ENCODE measurements around the gene ARL5A. TPM values are rescaled to one million over a fixed set of nuclear protein-coding genes. Genes with fewer than 3 reads are reported as not detected.

The ARL5A gene
- total and polyA plus RNA-seq, 2 of the 4 experiments (the other 2 are of a cell fraction), result 22.3 to 45.5 TPM

DNA sequence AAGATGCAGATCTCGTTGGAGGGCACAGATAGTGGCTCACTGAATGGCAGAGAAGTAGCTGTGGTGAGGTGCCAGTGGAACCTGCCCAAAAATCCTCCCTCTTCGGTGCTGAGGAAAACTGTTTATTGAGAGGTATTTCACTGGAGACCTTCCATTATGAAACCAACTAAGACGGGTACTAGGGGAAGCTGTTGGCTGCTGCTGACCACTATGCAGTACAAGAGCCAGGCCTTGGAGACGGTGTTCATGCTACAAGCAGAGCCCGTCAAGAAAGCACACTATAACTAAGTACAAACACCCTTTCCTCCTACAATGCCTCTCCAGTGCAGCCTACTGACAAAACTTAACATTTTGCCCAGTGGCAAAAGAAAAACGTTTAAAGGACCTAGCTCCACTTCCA, 4.6 kb downstream of the ARL5A start:
- ATAC-seq (ENCODE audit: low read depth) (no peak), DNase-seq (no peak)
- Histone ChIP-seq H4K91ac (ENCODE audit: insufficient read depth, low read depth, low read length) (no peak overlapping the region), H3K4me1 (ENCODE audit: control insufficient read depth, insufficient read depth, low read length) (peaks cover 4% of the 10 kb centered on the region), H3K79me1 (ENCODE audit: low read depth in 1 of 2, low read length in 2 of 2) (peaks cover 10 to 45% of the 10 kb centered on the region in 2 experiments; a peak in 3 of 4 replicates), H2AK9ac (replicated peaks; ENCODE audit: low read depth, low read length, poor library complexity) (no peak overlapping the region), H3K18ac (ENCODE audit: low read depth, low read length) (no peak overlapping the region), H3K14ac (replicated peaks; ENCODE audit: low read depth, low read length) (no peak overlapping the region), H3K27me3 (ENCODE audit: control insufficient read depth, insufficient read depth, low read length) (no peaks in the 10 kb centered on the region), H3K23ac (ENCODE audit: low read depth, low read length) (no peak overlapping the region), H4K8ac (ENCODE audit: low read depth in 2 of 2, low read length in 2 of 2) (no peak overlapping the region), H4K20me1 (ENCODE audit: insufficient read depth, low read length) (peaks cover 36% of the 10 kb centered on the region), H4K5ac (ENCODE audit: low read depth, low read length) (no peak overlapping the region), H2AK5ac (ENCODE audit: low read depth, low read length) (no peak overlapping the region), H2BK120ac (ENCODE audit: low read depth, low read length) (no peak overlapping the region), H3K9ac (ENCODE audit: low read depth, low read length) (no peak overlapping the region), H3K56ac (ENCODE audit: extremely low read depth, insufficient read depth, low read length) (no peak overlapping the region), H3K4ac (ENCODE audit: low read depth, low read length) (no peak overlapping the region), H3K4me3 (ENCODE audit: insufficient read depth, low read depth, low read length) (no peak overlapping the region), H3K4me2 (ENCODE audit: low read depth, low read length) (no peak overlapping the region), H3K9me1 (ENCODE audit: insufficient read depth, low read length) (peaks cover 6% of the 10 kb centered on the region; the same call in 1 of the 2 replicates), H2AFZ (replicated peaks; ENCODE audit: low read length, poor library complexity) (no peak overlapping the region), H2BK20ac (ENCODE audit: low read depth, low read length) (no peak overlapping the region), H3K27ac (ENCODE audit: insufficient read depth, low read length) (no peak overlapping the region), H2BK5ac (ENCODE audit: low read depth, low read length, poor library complexity, severe bottlenecking) (no peak overlapping the region), H2BK15ac (ENCODE audit: low read depth, low read length) (no peak overlapping the region), H3K36me3 (ENCODE audit: control insufficient read depth, insufficient read depth, low read length) (no peaks in the 10 kb centered on the region), H3K9me3 (ENCODE audit: control insufficient read depth, insufficient read depth, low read length) (no peaks in the 10 kb centered on the region)
- in situ Hi-C loops (cut with MboI; ENCODE audit: low sequenced_read_pairs), result no loop called here
- no peak for TF ChIP-seq FOS (IDR thresholded peaks at IDR 0.05; ENCODE audit: low read depth, low read length)
- no peak for TF ChIP-seq SMC3 (IDR thresholded peaks at IDR 0.05; ENCODE audit: low read depth, low read length)
- TF ChIP-seq, protein P1, sequence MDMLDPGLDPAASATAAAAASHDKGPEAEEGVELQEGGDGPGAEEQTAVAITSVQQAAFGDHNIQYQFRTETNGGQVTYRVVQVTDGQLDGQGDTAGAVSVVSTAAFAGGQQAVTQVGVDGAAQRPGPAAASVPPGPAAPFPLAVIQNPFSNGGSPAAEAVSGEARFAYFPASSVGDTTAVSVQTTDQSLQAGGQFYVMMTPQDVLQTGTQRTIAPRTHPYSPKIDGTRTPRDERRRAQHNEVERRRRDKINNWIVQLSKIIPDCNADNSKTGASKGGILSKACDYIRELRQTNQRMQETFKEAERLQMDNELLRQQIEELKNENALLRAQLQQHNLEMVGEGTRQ (IDR thresholded peaks at IDR 0.05; ENCODE audit: low read depth, low read length), result no peak
- TF ChIP-seq MXI1 (IDR thresholded peaks at IDR 0.05; ENCODE audit: borderline replicate concordance, low read depth, low read length), result no peak
- TF ChIP-seq CHD1 (IDR thresholded peaks at IDR 0.05; ENCODE audit: low read depth, low read length), result no peak
- TF ChIP-seq MAFK (IDR thresholded peaks at IDR 0.05; ENCODE audit: low read depth, low read length), result no peak
- no peak for TF ChIP-seq POLR2A (IDR thresholded peaks at IDR 0.05; ENCODE audit: low read depth, low read length)
- TF ChIP-seq CEBPB (IDR thresholded peaks at IDR 0.05; ENCODE audit: low read depth, low read length), result no peak
- TF ChIP-seq BHLHE40 (IDR thresholded peaks at IDR 0.05; ENCODE audit: low read depth, low read length), result no peak
- TF ChIP-seq, protein P2, sequence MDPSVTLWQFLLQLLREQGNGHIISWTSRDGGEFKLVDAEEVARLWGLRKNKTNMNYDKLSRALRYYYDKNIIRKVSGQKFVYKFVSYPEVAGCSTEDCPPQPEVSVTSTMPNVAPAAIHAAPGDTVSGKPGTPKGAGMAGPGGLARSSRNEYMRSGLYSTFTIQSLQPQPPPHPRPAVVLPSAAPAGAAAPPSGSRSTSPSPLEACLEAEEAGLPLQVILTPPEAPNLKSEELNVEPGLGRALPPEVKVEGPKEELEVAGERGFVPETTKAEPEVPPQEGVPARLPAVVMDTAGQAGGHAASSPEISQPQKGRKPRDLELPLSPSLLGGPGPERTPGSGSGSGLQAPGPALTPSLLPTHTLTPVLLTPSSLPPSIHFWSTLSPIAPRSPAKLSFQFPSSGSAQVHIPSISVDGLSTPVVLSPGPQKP (IDR thresholded peaks at IDR 0.05; ENCODE audit: borderline replicate concordance, low read depth, low read length), result no peak
- TF ChIP-seq RFX5 (IDR thresholded peaks at IDR 0.05; ENCODE audit: low read depth, low read length), result no peak
- TF ChIP-seq, protein P3, sequence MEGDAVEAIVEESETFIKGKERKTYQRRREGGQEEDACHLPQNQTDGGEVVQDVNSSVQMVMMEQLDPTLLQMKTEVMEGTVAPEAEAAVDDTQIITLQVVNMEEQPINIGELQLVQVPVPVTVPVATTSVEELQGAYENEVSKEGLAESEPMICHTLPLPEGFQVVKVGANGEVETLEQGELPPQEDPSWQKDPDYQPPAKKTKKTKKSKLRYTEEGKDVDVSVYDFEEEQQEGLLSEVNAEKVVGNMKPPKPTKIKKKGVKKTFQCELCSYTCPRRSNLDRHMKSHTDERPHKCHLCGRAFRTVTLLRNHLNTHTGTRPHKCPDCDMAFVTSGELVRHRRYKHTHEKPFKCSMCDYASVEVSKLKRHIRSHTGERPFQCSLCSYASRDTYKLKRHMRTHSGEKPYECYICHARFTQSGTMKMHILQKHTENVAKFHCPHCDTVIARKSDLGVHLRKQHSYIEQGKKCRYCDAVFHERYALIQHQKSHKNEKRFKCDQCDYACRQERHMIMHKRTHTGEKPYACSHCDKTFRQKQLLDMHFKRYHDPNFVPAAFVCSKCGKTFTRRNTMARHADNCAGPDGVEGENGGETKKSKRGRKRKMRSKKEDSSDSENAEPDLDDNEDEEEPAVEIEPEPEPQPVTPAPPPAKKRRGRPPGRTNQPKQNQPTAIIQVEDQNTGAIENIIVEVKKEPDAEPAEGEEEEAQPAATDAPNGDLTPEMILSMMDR (conservative IDR thresholded peaks at IDR 0.05; ENCODE audit: low read depth, low read length), result no peak
- TF ChIP-seq MAZ (IDR thresholded peaks at IDR 0.05; ENCODE audit: borderline replicate concordance, low read depth, low read length), result no peak
- no peak for TF ChIP-seq NFE2L2 (IDR thresholded peaks at IDR 0.05; ENCODE audit: low read depth, low read length)
- TF ChIP-seq RCOR1 (IDR thresholded peaks at IDR 0.05; ENCODE audit: insufficient replicate concordance, low read length), result no peak
- TF ChIP-seq RAD21 (IDR thresholded peaks at IDR 0.05; ENCODE audit: low read length), result no peak
- BruUV-seq (replicated peaks), result no TSS peak
- POLR2A ChIA-PET (ENCODE audit: unreplicated experiment), result no interaction called here
- intact Hi-C loops (cut with micrococcal nuclease), result no loop called here
- 25% methylated on average over 1 of the region's 6 CpGs; no CpG with 5 or more reads in 1 of the 2 experiments for WGBS, 2 experiments (ENCODE audit: extremely low coverage in 2 of 2, insufficient read length in 1 of 2)
- dilution Hi-C loops (cut with HindIII; ENCODE audit: low sequenced_read_pairs, unreplicated experiment), result no loop called here
- CTCF ChIA-PET, result interaction anchor here (1.0 kb wide), 1 partner anchor 22 kb away, joined by 4 read pairs; no protein-coding TSS in a partner anchor

Data from IMR-90 (cell line).